ENCODE data around the gene ZNF3. TPM values are rescaled to one million over a fixed set of nuclear protein-coding genes. Genes with fewer than 3 reads are reported as not detected.

ZNF3 gene
- total and polyA plus RNA-seq, 9 donors, result 21.9 to 45.0 (median 38.4) TPM

GRCh38 chr7:100044718-100045117, 36.8 kb downstream of the ZNF3 start:
- WGBS, 3 donors, result 67 to 75% (median 68%) methylated on average over 6 of the region's 6 CpGs
- no peaks in the 10 kb centered on the region for H3K9me3 ChIP-seq
- no peak overlapping the region for H3K4me3 ChIP-seq
- no peaks in the 10 kb centered on the region for H3K27me3 ChIP-seq
- H3K4me1 ChIP-seq (ENCODE audit: insufficient read depth), result no peaks in the 10 kb centered on the region
- TF ChIP-seq EP300 (IDR thresholded peaks at IDR 0.05), result no peak
- TF ChIP-seq CTCF (IDR thresholded peaks at IDR 0.05), result no peak
- TF ChIP-seq POLR2A (IDR thresholded peaks at IDR 0.05), result no peak
- intact Hi-C loops (cut with DNase I), result no loop called here
- no peak overlapping the region for H3K27ac ChIP-seq
- no peak for DNase-seq
- H3K36me3 ChIP-seq, result no peaks in the 10 kb centered on the region

GRCh38 chr7:100040575-100040974, 40.9 kb downstream of the ZNF3 start:
- Histone ChIP-seq H3K4me3 (no peak overlapping the region), H3K4me1 (ENCODE audit: insufficient read depth) (peaks cover 3% of the 10 kb centered on the region), H3K36me3 (no peaks in the 10 kb centered on the region), H3K27me3 (no peaks in the 10 kb centered on the region), H3K9me3 (no peaks in the 10 kb centered on the region), H3K27ac (no peak overlapping the region)
- 78 to 84% (median 83%) methylated on average over 7 of the region's 7 CpGs for WGBS, 3 donors
- intact Hi-C loops (cut with DNase I), result no loop called here
- DNase-seq, result no peak
- TF ChIP-seq CTCF (IDR thresholded peaks at IDR 0.05) (no peak), EP300 (IDR thresholded peaks at IDR 0.05) (no peak), POLR2A (IDR thresholded peaks at IDR 0.05) (no peak)

GRCh38 chr7:100038326-100038725, 43.2 kb downstream of the ZNF3 start:
- Histone ChIP-seq H3K4me1 (ENCODE audit: insufficient read depth) (peaks cover 3% of the 10 kb centered on the region), H3K27me3 (no peaks in the 10 kb centered on the region), H3K4me3 (no peak overlapping the region), H3K36me3 (no peaks in the 10 kb centered on the region), H3K9me3 (no peaks in the 10 kb centered on the region), H3K27ac (no peak overlapping the region)
- TF ChIP-seq POLR2A (IDR thresholded peaks at IDR 0.05), result no peak
- no peak for TF ChIP-seq CTCF (IDR thresholded peaks at IDR 0.05)
- TF ChIP-seq EP300 (IDR thresholded peaks at IDR 0.05), result no peak
- DNase-seq, result no peak
- intact Hi-C loops (cut with DNase I), result no loop called here
- 85 to 93% (median 91%) methylated on average over 7 of the region's 7 CpGs for WGBS, 3 donors

GRCh38 chr7:100035876-100036275, 45.6 kb downstream of the ZNF3 start:
- 79 to 95% (median 89%) methylated on average over 6 of the region's 6 CpGs for WGBS, 3 donors
- H3K4me1 ChIP-seq (ENCODE audit: insufficient read depth), result peaks cover 3% of the 10 kb centered on the region
- no peaks in the 10 kb centered on the region for H3K9me3 ChIP-seq
- TF ChIP-seq POLR2A (IDR thresholded peaks at IDR 0.05) (no peak), EP300 (IDR thresholded peaks at IDR 0.05) (no peak), CTCF (IDR thresholded peaks at IDR 0.05) (no peak)
- H3K27ac ChIP-seq, result no peak overlapping the region
- H3K4me3 ChIP-seq, result no peak overlapping the region
- no peak for DNase-seq
- intact Hi-C loops (cut with DNase I), result no loop called here
- H3K36me3 ChIP-seq, result no peaks in the 10 kb centered on the region
- H3K27me3 ChIP-seq, result no peaks in the 10 kb centered on the region
